HepG2 (cell line): Measurements from ENCODE around the gene PELO. TPM values are rescaled to one million over a fixed set of nuclear protein-coding genes. Genes with fewer than 3 reads are reported as not detected.

ENCODE experiments used
- RARA ChIP-seq: IDR thresholded peaks from 2 replicates; pipeline ENCODE4 v1.6.1; 2016; ENCODE audit warnings: missing genetic modification reagents, missing compliant biosample characterization
- THYN1 ChIP-seq: sonication (generic); formaldehyde crosslinking; IDR thresholded peaks from 2 replicates; pipeline ENCODE4 v1.8.1; 2023; ENCODE audit warnings: low read depth, mild to moderate bottlenecking, moderate library complexity, missing genetic modification reagents, borderline replicate concordance
- ZNF260 ChIP-seq: sonication (generic); formaldehyde crosslinking; IDR thresholded peaks from 2 replicates; pipeline ENCODE4 v1.4.0; 2020; ENCODE audit warnings: missing genetic modification reagents, low read depth, mild to moderate bottlenecking, borderline replicate concordance
- ZNF331 ChIP-seq: sonication (generic); formaldehyde crosslinking; IDR thresholded peaks from 2 replicates; pipeline ENCODE4 v1.4.0; 2020; ENCODE audit warnings: missing genetic modification reagents
- ZNF7 ChIP-seq: IDR thresholded peaks from 2 replicates; pipeline ENCODE4 v1.6.1; 2016; ENCODE audit warnings: missing biosample characterization, missing genetic modification reagents
- ZNF709 ChIP-seq: sonication (generic); formaldehyde crosslinking; IDR thresholded peaks from 2 replicates; pipeline ENCODE4 v1.5.0; 2020; ENCODE audit warnings: mild to moderate bottlenecking, missing genetic modification reagents
- ZNF792 ChIP-seq: IDR thresholded peaks from 2 replicates; pipeline ENCODE4 v1.6.1; 2016
- polyA plus RNA-seq, 8 experiments: library from polyadenylated mRNA; depleted of rRNA in 3 of 8; stranded (reverse) in 7 of 8; unstranded in 1 of 8; fragments of >200 nt; fragmentation: Illumina TruSeq in 4 of 8; extraction: Trizol in 4 of 8; gene quantifications; 2 replicates each; pipeline versions ENCODE4 v1.2.1 to v1.2.3, GENCODE V29; 2011 to 2016; ENCODE audit warnings: low read depth in 4 of 8, missing spikeins in 1 of 8, mixed read lengths in 1 of 8; ENCODE audit not compliant: insufficient read depth in 1 of 8
- total RNA-seq, 5 experiments: library from RNA; depleted of rRNA; stranded (reverse); fragments of >200 nt; fragmentation: Illumina TruSeq; extraction: Trizol; gene quantifications; 2 replicates each; pipeline ENCODE4 v1.2.3, GENCODE V29; 2016; ENCODE audit warnings: low read depth in 1 of 5
- TF ChIP-seq, protein P1 (sequence below): IDR thresholded peaks from 2 replicates; pipeline ENCODE4 v1.6.1; 2016; ENCODE audit warnings: missing biosample characterization, missing genetic modification reagents, low read depth
- TF ChIP-seq, protein P2 (sequence below): sonication (generic); formaldehyde crosslinking; IDR thresholded peaks from 2 replicates; pipeline ENCODE4 v1.8.1; 2023; ENCODE audit warnings: missing genetic modification reagents, inconsistent platforms, borderline replicate concordance
- TF ChIP-seq, protein P3 (sequence below): sonication (generic); formaldehyde crosslinking; IDR thresholded peaks from 2 replicates; pipeline ENCODE4 v1.4.0; 2020; ENCODE audit warnings: missing genetic modification reagents
- TF ChIP-seq, protein P4 (sequence below): sonication (generic); formaldehyde crosslinking; IDR thresholded peaks from 2 replicates; pipeline ENCODE4 v1.4.0; 2020; ENCODE audit warnings: missing genetic modification reagents
- TF ChIP-seq, protein P5 (sequence below): sonication (generic); formaldehyde crosslinking; IDR thresholded peaks from 2 replicates; pipeline ENCODE4 v1.4.0; 2020; ENCODE audit warnings: missing genetic modification reagents

PELO gene
- total and polyA plus RNA-seq, 2 of the 13 experiments (the other 11 are each of a cell fraction or from before 2014, with no cell fraction given): 19.0 to 23.9 TPM

DNA sequence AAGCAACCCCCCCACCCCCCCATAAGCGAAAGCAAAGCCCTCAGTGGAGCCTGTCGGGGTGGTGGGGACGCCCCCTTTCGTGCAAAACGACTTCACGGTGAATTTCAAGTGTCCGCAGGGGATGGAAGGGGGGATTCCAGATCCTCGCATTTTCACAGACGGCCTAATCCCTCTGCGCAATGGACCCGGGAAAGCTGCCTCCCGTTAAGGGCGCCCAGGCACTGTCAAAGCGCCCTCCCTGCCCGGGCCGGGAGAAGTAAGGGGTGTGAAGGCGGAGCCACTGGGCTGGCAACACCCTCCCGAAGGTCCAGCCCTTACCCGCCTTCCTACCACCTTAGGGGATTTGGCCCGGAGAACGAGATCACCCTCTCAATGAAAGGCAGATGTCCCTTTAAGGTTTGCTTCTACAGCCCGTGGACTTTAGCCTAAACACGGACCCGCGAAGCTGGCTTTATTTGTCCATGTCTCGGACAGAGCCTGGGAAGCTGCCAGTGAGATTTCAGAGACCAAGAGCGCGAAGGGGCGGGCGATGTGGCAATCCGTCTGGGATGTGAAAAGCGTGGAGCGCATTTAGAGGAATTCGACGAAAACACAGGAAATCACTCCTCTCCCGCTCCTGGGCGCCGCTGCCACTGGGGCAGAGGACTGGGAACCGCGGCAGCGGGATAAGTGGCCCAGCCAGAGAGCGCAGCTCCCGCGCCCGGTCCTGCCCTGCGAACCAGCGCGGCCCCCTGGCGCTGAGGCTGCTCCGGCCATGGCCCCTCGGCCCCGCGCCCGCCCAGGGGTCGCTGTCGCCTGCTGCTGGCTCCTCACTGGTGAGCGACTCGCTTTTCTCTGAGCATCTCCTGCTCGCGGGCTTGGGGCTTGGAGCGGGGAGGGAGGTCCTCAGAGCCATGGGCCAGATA is at the start of gene PELO, which contains the start of gene ITGA1 (continued):
- TF ChIP-seq, protein P1, sequence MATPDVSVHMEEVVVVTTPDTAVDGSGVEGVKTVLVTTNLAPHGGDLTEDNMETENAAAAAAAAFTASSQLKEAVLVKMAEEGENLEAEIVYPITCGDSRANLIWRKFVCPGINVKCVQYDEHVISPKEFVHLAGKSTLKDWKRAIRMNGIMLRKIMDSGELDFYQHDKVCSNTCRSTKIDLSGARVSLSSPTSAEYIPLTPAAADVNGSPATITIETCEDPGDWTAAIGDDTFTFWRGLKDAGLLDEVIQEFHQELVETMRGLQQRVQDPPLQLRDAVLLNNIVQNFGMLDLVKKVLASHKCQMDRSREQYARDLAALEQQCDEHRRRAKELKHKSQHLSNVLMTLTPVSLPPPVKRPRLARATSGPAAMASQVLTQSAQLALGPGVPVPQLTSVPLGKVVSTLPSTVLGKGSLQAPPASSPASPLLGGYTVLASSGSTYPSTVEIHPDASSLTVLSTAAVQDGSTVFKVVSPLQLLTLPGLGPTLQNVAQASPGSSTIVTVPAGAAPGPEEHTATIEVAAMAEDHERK: no peak
- no peak for TF ChIP-seq THYN1 (CRISPR knock-in tag)
- peak; percentile 68; the same call in 1 of the 2 replicates for TF ChIP-seq ZNF792
- peak; percentile 84; the same call in 1 of the 2 replicates for TF ChIP-seq ZNF709 (CRISPR knock-in tag)
- TF ChIP-seq ZNF260 (CRISPR knock-in tag): no peak
- TF ChIP-seq, protein P2, sequence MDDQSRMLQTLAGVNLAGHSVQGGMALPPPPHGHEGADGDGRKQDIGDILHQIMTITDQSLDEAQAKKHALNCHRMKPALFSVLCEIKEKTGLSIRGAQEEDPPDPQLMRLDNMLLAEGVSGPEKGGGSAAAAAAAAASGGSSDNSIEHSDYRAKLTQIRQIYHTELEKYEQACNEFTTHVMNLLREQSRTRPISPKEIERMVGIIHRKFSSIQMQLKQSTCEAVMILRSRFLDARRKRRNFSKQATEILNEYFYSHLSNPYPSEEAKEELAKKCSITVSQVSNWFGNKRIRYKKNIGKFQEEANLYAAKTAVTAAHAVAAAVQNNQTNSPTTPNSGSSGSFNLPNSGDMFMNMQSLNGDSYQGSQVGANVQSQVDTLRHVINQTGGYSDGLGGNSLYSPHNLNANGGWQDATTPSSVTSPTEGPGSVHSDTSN: no peak
- no peak for TF ChIP-seq ZNF7 (CRISPR knock-in tag)
- TF ChIP-seq, protein P3, sequence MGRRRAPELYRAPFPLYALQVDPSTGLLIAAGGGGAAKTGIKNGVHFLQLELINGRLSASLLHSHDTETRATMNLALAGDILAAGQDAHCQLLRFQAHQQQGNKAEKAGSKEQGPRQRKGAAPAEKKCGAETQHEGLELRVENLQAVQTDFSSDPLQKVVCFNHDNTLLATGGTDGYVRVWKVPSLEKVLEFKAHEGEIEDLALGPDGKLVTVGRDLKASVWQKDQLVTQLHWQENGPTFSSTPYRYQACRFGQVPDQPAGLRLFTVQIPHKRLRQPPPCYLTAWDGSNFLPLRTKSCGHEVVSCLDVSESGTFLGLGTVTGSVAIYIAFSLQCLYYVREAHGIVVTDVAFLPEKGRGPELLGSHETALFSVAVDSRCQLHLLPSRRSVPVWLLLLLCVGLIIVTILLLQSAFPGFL: no peak
- TF ChIP-seq RARA: peak; percentile 49; the same call in 1 of the 2 replicates
- TF ChIP-seq ZNF331 (CRISPR knock-in tag): peak; percentile 38; the same call in 1 of the 2 replicates
- TF ChIP-seq, protein P4, sequence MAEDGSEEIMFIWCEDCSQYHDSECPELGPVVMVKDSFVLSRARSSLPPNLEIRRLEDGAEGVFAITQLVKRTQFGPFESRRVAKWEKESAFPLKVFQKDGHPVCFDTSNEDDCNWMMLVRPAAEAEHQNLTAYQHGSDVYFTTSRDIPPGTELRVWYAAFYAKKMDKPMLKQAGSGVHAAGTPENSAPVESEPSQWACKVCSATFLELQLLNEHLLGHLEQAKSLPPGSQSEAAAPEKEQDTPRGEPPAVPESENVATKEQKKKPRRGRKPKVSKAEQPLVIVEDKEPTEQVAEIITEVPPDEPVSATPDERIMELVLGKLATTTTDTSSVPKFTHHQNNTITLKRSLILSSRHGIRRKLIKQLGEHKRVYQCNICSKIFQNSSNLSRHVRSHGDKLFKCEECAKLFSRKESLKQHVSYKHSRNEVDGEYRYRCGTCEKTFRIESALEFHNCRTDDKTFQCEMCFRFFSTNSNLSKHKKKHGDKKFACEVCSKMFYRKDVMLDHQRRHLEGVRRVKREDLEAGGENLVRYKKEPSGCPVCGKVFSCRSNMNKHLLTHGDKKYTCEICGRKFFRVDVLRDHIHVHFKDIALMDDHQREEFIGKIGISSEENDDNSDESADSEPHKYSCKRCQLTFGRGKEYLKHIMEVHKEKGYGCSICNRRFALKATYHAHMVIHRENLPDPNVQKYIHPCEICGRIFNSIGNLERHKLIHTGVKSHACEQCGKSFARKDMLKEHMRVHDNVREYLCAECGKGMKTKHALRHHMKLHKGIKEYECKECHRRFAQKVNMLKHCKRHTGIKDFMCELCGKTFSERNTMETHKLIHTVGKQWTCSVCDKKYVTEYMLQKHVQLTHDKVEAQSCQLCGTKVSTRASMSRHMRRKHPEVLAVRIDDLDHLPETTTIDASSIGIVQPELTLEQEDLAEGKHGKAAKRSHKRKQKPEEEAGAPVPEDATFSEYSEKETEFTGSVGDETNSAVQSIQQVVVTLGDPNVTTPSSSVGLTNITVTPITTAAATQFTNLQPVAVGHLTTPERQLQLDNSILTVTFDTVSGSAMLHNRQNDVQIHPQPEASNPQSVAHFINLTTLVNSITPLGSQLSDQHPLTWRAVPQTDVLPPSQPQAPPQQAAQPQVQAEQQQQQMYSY (CRISPR knock-in tag): no peak
- TF ChIP-seq, protein P5, sequence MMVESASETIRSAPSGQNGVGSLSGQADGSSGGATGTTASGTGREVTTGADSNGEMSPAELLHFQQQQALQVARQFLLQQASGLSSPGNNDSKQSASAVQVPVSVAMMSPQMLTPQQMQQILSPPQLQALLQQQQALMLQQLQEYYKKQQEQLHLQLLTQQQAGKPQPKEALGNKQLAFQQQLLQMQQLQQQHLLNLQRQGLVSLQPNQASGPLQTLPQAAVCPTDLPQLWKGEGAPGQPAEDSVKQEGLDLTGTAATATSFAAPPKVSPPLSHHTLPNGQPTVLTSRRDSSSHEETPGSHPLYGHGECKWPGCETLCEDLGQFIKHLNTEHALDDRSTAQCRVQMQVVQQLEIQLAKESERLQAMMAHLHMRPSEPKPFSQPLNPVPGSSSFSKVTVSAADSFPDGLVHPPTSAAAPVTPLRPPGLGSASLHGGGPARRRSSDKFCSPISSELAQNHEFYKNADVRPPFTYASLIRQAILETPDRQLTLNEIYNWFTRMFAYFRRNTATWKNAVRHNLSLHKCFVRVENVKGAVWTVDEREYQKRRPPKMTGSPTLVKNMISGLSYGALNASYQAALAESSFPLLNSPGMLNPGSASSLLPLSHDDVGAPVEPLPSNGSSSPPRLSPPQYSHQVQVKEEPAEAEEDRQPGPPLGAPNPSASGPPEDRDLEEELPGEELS (CRISPR knock-in tag): peak; percentile 26
